WERI-Rb-1 (cell line): ENCODE results near the gene FBLN2.

Experiments used
- DNase-seq: peaks from one replicate; pipeline ENCODE4 v3.0.0-alpha.2; 2020
- H3K27ac ChIP-seq: fragments of 250-450 bp; sonication (Bioruptor Pico); 2 replicates; pipeline ENCODE4 v1.5.1; 2020; ENCODE audit warnings: mild to moderate bottlenecking, moderate library complexity
- H3K27me3 ChIP-seq: fragments of 250-450 bp; sonication (Bioruptor Pico); 2 replicates; pipeline ENCODE4 v1.5.1; 2021; ENCODE audit warnings: mild to moderate bottlenecking, low read depth, moderate library complexity; ENCODE audit not compliant: insufficient read depth, severe bottlenecking
- H3K36me3 ChIP-seq: fragments of 250-450 bp; sonication (Bioruptor Pico); 2 replicates; pipeline ENCODE4 v1.5.1; 2020; ENCODE audit warnings: mild to moderate bottlenecking, moderate library complexity
- H3K4me3 ChIP-seq: 2 replicates; pipeline ENCODE4 v1.5.1; 2011; ENCODE audit warnings: low read depth, mild to moderate bottlenecking, control low read depth, low read length
- H3K9me3 ChIP-seq: fragments of 250-450 bp; sonication (Bioruptor Pico); 2 replicates; pipeline ENCODE4 v1.5.1; 2021; ENCODE audit warnings: mild to moderate bottlenecking, moderate library complexity; ENCODE audit not compliant: severe bottlenecking
- CTCF ChIP-seq: IDR thresholded peaks from 2 replicates; pipeline ENCODE4 v1.5.1; 2011; ENCODE audit warnings: low read depth, mild to moderate bottlenecking, control low read depth, inconsistent platforms, low read length

Gene FBLN2

GRCh38 chr3:13596426-13597205 lies 47.7 kb downstream of the FBLN2 start:
- Histone ChIP-seq H3K9me3 (no peaks in the 10 kb centered on the region), H3K27ac (no peak overlapping the region), H3K36me3 (no peaks in the 10 kb centered on the region), H3K4me3 (no peak overlapping the region), H3K27me3 (no peaks in the 10 kb centered on the region)
- TF ChIP-seq CTCF: no peak
- no peak for DNase-seq

DNA sequence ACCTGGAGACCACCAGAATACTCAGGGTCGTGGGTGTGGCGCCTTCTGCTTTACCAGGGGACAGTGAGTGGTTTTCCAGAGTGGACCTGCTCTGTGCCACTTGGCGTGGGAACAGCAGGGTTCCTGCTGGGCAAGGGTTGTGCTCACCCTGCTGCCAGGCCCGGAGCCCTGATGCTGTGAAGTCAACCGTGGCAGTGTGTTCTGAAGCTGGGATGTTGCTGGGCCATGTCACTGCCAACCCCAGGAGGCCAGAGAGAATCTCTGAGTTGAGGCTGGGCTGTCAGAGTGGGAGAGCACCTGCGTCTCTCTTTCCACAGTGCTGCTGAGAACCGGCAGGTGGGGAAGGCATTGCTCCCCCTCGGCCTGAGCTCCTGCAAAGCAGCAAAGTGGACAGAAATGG lies 48.7 kb downstream of the FBLN2 start:
- DNase-seq: no peak
- Histone ChIP-seq H3K9me3 (no peaks in the 10 kb centered on the region), H3K27me3 (no peaks in the 10 kb centered on the region), H3K4me3 (no peak overlapping the region), H3K27ac (no peak overlapping the region), H3K36me3 (no peaks in the 10 kb centered on the region)
- no peak for TF ChIP-seq CTCF

GRCh38 chr3:13598201-13598600 lies 49.3 kb downstream of the FBLN2 start:
- H3K9me3 ChIP-seq: no peaks in the 10 kb centered on the region
- H3K4me3 ChIP-seq: no peak overlapping the region
- DNase-seq: no peak
- H3K27ac ChIP-seq: no peak overlapping the region
- TF ChIP-seq CTCF: no peak
- H3K27me3 ChIP-seq: no peaks in the 10 kb centered on the region
- H3K36me3 ChIP-seq: no peaks in the 10 kb centered on the region

- Histone ChIP-seq H3K9me3 (peaks cover 4% of the 10 kb centered on the region), H3K27me3 (no peaks in the 10 kb centered on the region), H3K36me3 (no peaks in the 10 kb centered on the region), H3K4me3 (no peak overlapping the region), H3K27ac (no peak overlapping the region)
- no peak for TF ChIP-seq CTCF
- DNase-seq: no peak
Measured at GRCh38 chr3:13598926-13599886, 50.3 kb downstream of the FBLN2 start.

DNA sequence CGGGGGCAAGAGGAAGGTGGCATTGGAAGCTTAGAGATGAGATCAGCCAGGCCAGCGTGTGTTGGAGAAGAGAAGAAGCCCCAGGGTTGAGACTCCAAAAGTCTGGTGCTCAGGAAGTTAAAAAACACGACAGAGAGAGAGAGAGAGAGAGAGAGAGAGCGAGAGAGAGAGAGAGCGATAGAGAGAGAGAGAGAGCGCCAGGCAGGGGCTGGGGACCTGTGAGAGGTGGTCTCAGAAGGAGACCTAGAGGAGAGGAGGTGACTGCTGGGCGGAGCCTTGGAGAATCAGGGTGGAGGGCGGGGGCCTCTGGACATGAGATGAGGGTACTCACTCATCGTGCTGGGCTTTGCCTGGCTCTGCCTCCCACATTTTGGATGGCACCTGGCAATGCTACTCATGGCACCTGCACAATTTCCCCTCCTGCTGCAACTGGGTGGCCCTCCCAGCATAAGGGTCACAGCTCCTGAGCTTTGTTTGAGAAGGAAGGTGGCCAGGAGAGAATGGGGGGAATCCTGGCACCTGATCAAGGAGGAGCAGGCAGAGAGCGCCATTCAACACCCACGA lies 51.0 kb downstream of the FBLN2 start:
- no peak for TF ChIP-seq CTCF
- H3K27me3 ChIP-seq: no peaks in the 10 kb centered on the region
- no peak overlapping the region for H3K27ac ChIP-seq
- DNase-seq: no peak
- peaks cover 4% of the 10 kb centered on the region for H3K9me3 ChIP-seq
- H3K36me3 ChIP-seq: no peaks in the 10 kb centered on the region
- H3K4me3 ChIP-seq: no peak overlapping the region
